KMS-11 (cell line): ENCODE results near the gene CPLANE2.

Source experiments
- H2AFZ ChIP-seq: fragments of 200-600 bp; sonication (generic); 2 replicates; pipeline ENCODE4 v1.6.1; 2016; ENCODE audit warnings: antibody characterized with exemption, mixed run types, low read depth
- H3K27ac ChIP-seq: fragments of 200-600 bp; sonication (generic); 2 replicates; pipeline ENCODE4 v1.6.1; 2016; ENCODE audit warnings: mild to moderate bottlenecking, mixed run types
- H3K27me3 ChIP-seq: fragments of 200-600 bp; sonication (generic); 2 replicates; pipeline ENCODE4 v1.6.1; 2017; ENCODE audit warnings: mild to moderate bottlenecking, low read depth, mixed run types, moderate library complexity; ENCODE audit not compliant: insufficient read depth
- H3K36me3 ChIP-seq: fragments of 200-600 bp; sonication (generic); 2 replicates; pipeline ENCODE4 v1.6.1; 2017; ENCODE audit warnings: mild to moderate bottlenecking, mixed run types; ENCODE audit not compliant: insufficient read depth
- H3K4me1 ChIP-seq: fragments of 200-600 bp; sonication (generic); 2 replicates; pipeline ENCODE4 v1.6.1; 2016; ENCODE audit warnings: mild to moderate bottlenecking, low read depth, mixed run types; ENCODE audit not compliant: poor library complexity, severe bottlenecking
- H3K4me2 ChIP-seq: fragments of 200-600 bp; sonication (generic); 2 replicates; pipeline ENCODE4 v1.7.0; 2016; ENCODE audit warnings: mild to moderate bottlenecking, mixed run types
- H3K4me3 ChIP-seq: fragments of 200-600 bp; sonication (generic); IDR thresholded peaks from 2 replicates; pipeline ENCODE4 v1.6.1; 2017; ENCODE audit warnings: low read depth, low read length, mixed read lengths; ENCODE audit not compliant: insufficient read depth
- H3K79me2 ChIP-seq: fragments of 200-600 bp; sonication (generic); 2 replicates; pipeline ENCODE4 v1.6.1; 2016; ENCODE audit warnings: low read depth, mixed run types; ENCODE audit not compliant: insufficient read depth
- H3K9ac ChIP-seq: fragments of 200-600 bp; sonication (generic); 2 replicates; pipeline ENCODE4 v1.6.1; 2016; ENCODE audit warnings: mild to moderate bottlenecking, mixed run types
- H4K20me1 ChIP-seq: fragments of 200-600 bp; sonication (generic); 2 replicates; pipeline ENCODE4 v1.6.1; 2016; ENCODE audit warnings: mild to moderate bottlenecking, mixed run types; ENCODE audit not compliant: insufficient read depth
- CTCF ChIP-seq: fragments of 200-600 bp; sonication (generic); conservative IDR thresholded peaks from 2 replicates; pipeline ENCODE4 v1.6.1; 2017; ENCODE audit warnings: low read depth, mild to moderate bottlenecking, antibody characterized with exemption, low read length, moderate library complexity, mixed read lengths

The CPLANE2 gene

GRCh38 chr1:16213013-16213412 is 24.0 kb downstream of the CPLANE2 start:
- Histone ChIP-seq H3K27ac (no peak overlapping the region), H3K36me3 (no peaks in the 10 kb centered on the region), H3K4me3 (no peak overlapping the region), H4K20me1 (no peaks in the 10 kb centered on the region), H3K79me2 (no peaks in the 10 kb centered on the region), H3K4me1 (peaks cover 13% of the 10 kb centered on the region), H2AFZ (no peak overlapping the region), H3K27me3 (no peaks in the 10 kb centered on the region), H3K9ac (no peak overlapping the region), H3K4me2 (no peak overlapping the region)
- no peak for TF ChIP-seq CTCF

GRCh38 chr1:16212251-16212961 is 24.6 kb downstream of the CPLANE2 start, which contains the start of gene ARHGEF19:
ARHGEF19 (minus strand) TSS chr1:16212652; CDS start chr1:16209054, 3,598 bp downstream.
- TF ChIP-seq CTCF = no peak
- no peaks in the 10 kb centered on the region for H3K36me3 ChIP-seq
- H3K27me3 ChIP-seq = no peaks in the 10 kb centered on the region
- no peaks in the 10 kb centered on the region for H4K20me1 ChIP-seq
- H2AFZ ChIP-seq = no peak within 1 kb of the TSS
- no peak within 1 kb of the TSS for H3K4me3 ChIP-seq
- peaks cover 8% of the 10 kb centered on the region for H3K4me1 ChIP-seq
- no peak within 1 kb of the TSS for H3K9ac ChIP-seq
- H3K27ac ChIP-seq = no peak within 1 kb of the TSS
- no peaks in the 10 kb centered on the region for H3K79me2 ChIP-seq
- H3K4me2 ChIP-seq = no peak within 1 kb of the TSS

- Histone ChIP-seq H3K9ac (no peak overlapping the region), H3K79me2 (no peaks in the 10 kb centered on the region), H3K27ac (no peak overlapping the region), H3K4me3 (no peak overlapping the region), H3K27me3 (no peaks in the 10 kb centered on the region), H3K36me3 (no peaks in the 10 kb centered on the region), H2AFZ (no peak overlapping the region), H3K4me1 (peaks cover 6% of the 10 kb centered on the region), H4K20me1 (no peaks in the 10 kb centered on the region), H3K4me2 (no peak overlapping the region)
- TF ChIP-seq CTCF = no peak
Observed at GRCh38 chr1:16211824-16212223, 25.2 kb downstream of the CPLANE2 start.

- H3K4me2 ChIP-seq = no peak overlapping the region
- H4K20me1 ChIP-seq = no peaks in the 10 kb centered on the region
- H3K4me3 ChIP-seq = no peak overlapping the region
- no peaks in the 10 kb centered on the region for H3K27me3 ChIP-seq
- peaks cover 6% of the 10 kb centered on the region for H3K4me1 ChIP-seq
- no peaks in the 10 kb centered on the region for H3K79me2 ChIP-seq
- H2AFZ ChIP-seq = no peak overlapping the region
- no peak for TF ChIP-seq CTCF
- H3K9ac ChIP-seq = no peak overlapping the region
- no peaks in the 10 kb centered on the region for H3K36me3 ChIP-seq
- H3K27ac ChIP-seq = no peak overlapping the region
Observed at GRCh38 chr1:16210581-16210980, 26.4 kb downstream of the CPLANE2 start.
